Trophoblast cell (in vitro differentiated cells and primary cell): ENCODE measurements around the gene GGTLC2.
A peak's percentile ranks its signal among the peaks of the same experiment; 100 is the strongest.

ENCODE experiments used
- DNase-seq, 2 donors: peaks; one replicate each; pipeline ENCODE4 v3.0.0-alpha.2; 2016
- H2AFZ ChIP-seq: 2 replicates; pipeline ENCODE4 v1.6.1; 2013; ENCODE audit warnings: low read length, moderate library complexity, mild to moderate bottlenecking; ENCODE audit not compliant: insufficient read depth, poor library complexity
- H2AK5ac ChIP-seq: 2 replicates; pipeline ENCODE4 v1.6.1; 2013; ENCODE audit warnings: mild to moderate bottlenecking, low read length
- H2BK120ac ChIP-seq: 2 replicates; pipeline ENCODE4 v1.6.1; 2013; ENCODE audit warnings: low read length, mild to moderate bottlenecking, moderate library complexity; ENCODE audit not compliant: insufficient read depth, poor library complexity
- H2BK12ac ChIP-seq: 2 replicates; pipeline ENCODE4 v1.6.1; 2013; ENCODE audit warnings: mild to moderate bottlenecking, low read length, moderate library complexity
- H2BK5ac ChIP-seq: 2 replicates; pipeline ENCODE4 v1.6.1; 2013; ENCODE audit warnings: low read length, low read depth, moderate library complexity, mild to moderate bottlenecking; ENCODE audit not compliant: poor library complexity
- H3K14ac ChIP-seq: 2 replicates; pipeline ENCODE4 v1.6.1; 2013; ENCODE audit warnings: mild to moderate bottlenecking, low read length
- H3K18ac ChIP-seq: 2 replicates; pipeline ENCODE4 v1.6.1; 2013; ENCODE audit warnings: mild to moderate bottlenecking, low read length
- H3K23ac ChIP-seq: 2 replicates; pipeline ENCODE4 v1.6.1; 2013; ENCODE audit warnings: low read length
- H3K27ac ChIP-seq: 2 replicates; pipeline ENCODE4 v1.5.1; 2013; ENCODE audit warnings: low read depth, mild to moderate bottlenecking, inconsistent platforms, low read length, moderate library complexity
- H3K27me3 ChIP-seq: 2 replicates; pipeline ENCODE4 v1.6.1; 2013; ENCODE audit warnings: inconsistent platforms, mild to moderate bottlenecking, low read length, moderate library complexity; ENCODE audit not compliant: insufficient read depth
- H3K36me3 ChIP-seq, 2 experiments: 1 replicate in 1 of 2; 2 replicates in 1 of 2; pipeline ENCODE4 v1.6.1; 2013; ENCODE audit warnings: low read length in 2 of 2, mild to moderate bottlenecking in 2 of 2, moderate library complexity in 1 of 2; ENCODE audit not compliant: insufficient read depth in 2 of 2, control insufficient read depth in 1 of 2
- H3K4ac ChIP-seq: 2 replicates; pipeline ENCODE4 v1.6.1; 2013; ENCODE audit warnings: low read depth, mild to moderate bottlenecking, low read length, moderate library complexity
- H3K4me1 ChIP-seq, 2 experiments: 1 replicate in 1 of 2; 2 replicates in 1 of 2; pipeline ENCODE4 v1.6.1; 2013; ENCODE audit warnings: low read length in 2 of 2, mild to moderate bottlenecking in 2 of 2, moderate library complexity in 1 of 2; ENCODE audit not compliant: insufficient read depth in 2 of 2, control insufficient read depth in 1 of 2
- H3K4me2 ChIP-seq: 2 replicates; pipeline ENCODE4 v1.6.1; 2013; ENCODE audit warnings: inconsistent platforms, mild to moderate bottlenecking, low read length, moderate library complexity
- H3K4me3 ChIP-seq: 2 replicates; pipeline ENCODE4 v1.5.1; 2013; ENCODE audit warnings: mild to moderate bottlenecking, low read depth, low read length, inconsistent platforms
- H3K79me1 ChIP-seq: one replicate; pipeline ENCODE4 v1.6.1; 2013; ENCODE audit warnings: low read length
- H3K79me2 ChIP-seq: 2 replicates; pipeline ENCODE4 v1.6.1; 2013; ENCODE audit warnings: low read length, mild to moderate bottlenecking; ENCODE audit not compliant: control insufficient read depth, insufficient read depth, poor library complexity
- H3K9ac ChIP-seq: 2 replicates; pipeline ENCODE4 v1.6.1; 2013; ENCODE audit warnings: mild to moderate bottlenecking, low read length
- H3K9me3 ChIP-seq: 2 replicates; pipeline ENCODE4 v1.6.1; 2013; ENCODE audit warnings: low read depth, mild to moderate bottlenecking, control low read depth, inconsistent platforms, low read length; ENCODE audit not compliant: insufficient read depth
- H4K12ac ChIP-seq: 2 replicates; pipeline ENCODE4 v1.6.1; 2013; ENCODE audit warnings: low read depth, mild to moderate bottlenecking, low read length, moderate library complexity
- H4K8ac ChIP-seq: 2 replicates; pipeline ENCODE4 v1.6.1; 2013; ENCODE audit warnings: low read depth, mild to moderate bottlenecking, low read length, moderate library complexity
- H4K91ac ChIP-seq: one replicate; pipeline ENCODE4 v1.6.1; 2013; ENCODE audit warnings: low read depth, mild to moderate bottlenecking, low read length, moderate library complexity
- WGBS: extraction: QIAGEN DNeasy Blood & Tissue Kit; methylation state at CpG from one replicate; pipeline ENCODE4 v1.1.7; 2013; ENCODE audit warnings: missing lambda C conversion rate; ENCODE audit not compliant: insufficient read length, insufficient coverage; ENCODE audit errors: extremely low coverage; 5-methylcytosine and 5-hydroxymethylcytosine counted together

The GGTLC2 gene

DNA sequence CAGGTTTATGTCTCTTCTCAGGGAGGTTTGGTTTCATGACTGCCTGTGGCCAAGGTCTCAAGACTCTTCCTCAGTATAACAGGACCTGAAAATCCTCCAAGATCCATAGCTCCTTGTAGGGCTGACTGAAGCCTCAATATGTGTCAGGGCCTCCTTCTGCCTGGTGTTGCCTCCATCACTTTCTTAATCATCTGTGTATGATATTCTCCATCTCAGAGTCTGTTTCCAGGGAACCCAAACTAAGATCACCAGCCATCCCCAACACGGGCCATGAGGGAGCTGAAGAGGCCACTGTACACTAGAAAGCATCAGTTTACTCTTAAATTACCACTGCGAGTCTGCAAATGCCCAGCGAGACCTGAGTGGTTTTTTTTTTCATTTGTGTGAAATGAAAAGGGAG is 17.7 kb downstream of the GGTLC2 start:
- Histone ChIP-seq H2BK5ac (no peak overlapping the region), H2BK12ac (no peak overlapping the region), H3K18ac (no peak overlapping the region), H3K9me3 (no peaks in the 10 kb centered on the region), H3K4ac (no peak overlapping the region), H2AFZ (no peak overlapping the region), H3K36me3 (no peaks in the 10 kb centered on the region), H3K14ac (no peak overlapping the region), H3K27me3 (no peaks in the 10 kb centered on the region), H3K27ac (no peak overlapping the region), H3K23ac (no peak overlapping the region), H3K79me2 (no peaks in the 10 kb centered on the region), H2AK5ac (no peak overlapping the region), H4K8ac (no peak overlapping the region), H4K12ac (no peak overlapping the region), H4K91ac (no peak overlapping the region), H2BK120ac (no peak overlapping the region), H3K4me1 (no peaks in the 10 kb centered on the region), H3K9ac (no peak overlapping the region), H3K4me2 (no peak overlapping the region), H3K4me3 (no peak overlapping the region), H3K79me1 (no peaks in the 10 kb centered on the region)
- no CpG with 5 or more reads among the region's 3 CpGs for whole genome bisulfite sequencing
- DNase-seq = no peak

DNA sequence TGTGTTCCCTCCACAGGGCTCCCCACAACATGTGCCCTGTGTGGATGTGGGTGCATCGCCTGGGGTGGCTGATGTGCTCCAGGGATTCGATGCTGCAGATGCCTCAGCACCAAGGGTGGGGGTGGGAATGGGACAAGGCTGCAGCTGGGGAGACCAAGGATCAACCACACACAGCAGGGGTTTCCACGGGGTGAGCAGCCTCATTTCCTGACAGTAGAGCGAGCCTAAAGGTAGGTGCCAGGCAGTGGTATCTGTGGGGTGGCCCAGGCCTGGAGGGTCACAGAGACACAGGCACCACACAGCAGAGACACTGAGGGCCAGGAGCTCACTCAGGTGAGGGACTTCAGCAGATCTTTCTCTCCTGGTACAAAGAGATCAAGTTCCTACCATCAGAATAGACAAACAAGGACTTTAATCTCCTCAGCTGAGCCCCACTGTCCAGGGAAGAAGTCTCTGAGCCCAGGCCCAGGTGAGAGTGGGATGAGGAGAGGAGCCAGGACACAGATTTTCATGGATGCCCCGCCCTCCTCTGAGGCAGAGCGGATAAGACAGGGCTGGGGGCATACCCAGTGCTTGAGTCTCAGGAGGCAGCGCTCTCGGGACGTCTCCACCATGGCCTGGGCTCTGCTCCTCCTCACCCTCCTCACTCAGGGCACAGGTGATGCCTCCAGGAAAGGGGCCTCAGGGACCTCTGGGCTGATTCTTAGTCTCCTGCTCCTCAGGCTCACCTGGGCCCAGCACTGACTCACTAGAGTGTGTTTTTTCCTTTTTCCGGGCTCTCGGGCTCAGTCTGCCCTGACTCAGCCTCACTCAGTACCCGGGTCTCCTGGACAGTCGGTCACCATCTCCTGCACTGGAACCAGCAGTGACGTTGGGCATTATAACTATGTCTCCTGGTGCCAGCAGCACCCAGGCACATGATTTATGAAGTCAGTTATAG is 19.7 kb downstream of the GGTLC2 start:
- H3K27me3 ChIP-seq = no peaks in the 10 kb centered on the region
- no peak overlapping the region for H3K9ac ChIP-seq
- no peak overlapping the region for H4K12ac ChIP-seq
- H2BK5ac ChIP-seq = no peak overlapping the region
- H3K14ac ChIP-seq = no peak overlapping the region
- H3K4me2 ChIP-seq = no peak overlapping the region
- H3K4me1 ChIP-seq = no peaks in the 10 kb centered on the region
- peaks cover under 1% of the 10 kb centered on the region for H3K9me3 ChIP-seq
- H3K27ac ChIP-seq = no peak overlapping the region
- no peak for DNase-seq
- H2BK12ac ChIP-seq = no peak overlapping the region
- H3K79me2 ChIP-seq = no peaks in the 10 kb centered on the region
- no peak overlapping the region for H3K4ac ChIP-seq
- H3K18ac ChIP-seq = no peak overlapping the region
- no peak overlapping the region for H2AK5ac ChIP-seq
- H3K4me3 ChIP-seq = no peak overlapping the region
- no peak overlapping the region for H2BK120ac ChIP-seq
- no peak overlapping the region for H3K23ac ChIP-seq
- WGBS = no CpG with 5 or more reads among the region's 14 CpGs
- H4K91ac ChIP-seq = no peak overlapping the region
- no peaks in the 10 kb centered on the region for H3K36me3 ChIP-seq
- H3K79me1 ChIP-seq = no peaks in the 10 kb centered on the region
- no peak overlapping the region for H4K8ac ChIP-seq
- H2AFZ ChIP-seq = no peak overlapping the region

DNA sequence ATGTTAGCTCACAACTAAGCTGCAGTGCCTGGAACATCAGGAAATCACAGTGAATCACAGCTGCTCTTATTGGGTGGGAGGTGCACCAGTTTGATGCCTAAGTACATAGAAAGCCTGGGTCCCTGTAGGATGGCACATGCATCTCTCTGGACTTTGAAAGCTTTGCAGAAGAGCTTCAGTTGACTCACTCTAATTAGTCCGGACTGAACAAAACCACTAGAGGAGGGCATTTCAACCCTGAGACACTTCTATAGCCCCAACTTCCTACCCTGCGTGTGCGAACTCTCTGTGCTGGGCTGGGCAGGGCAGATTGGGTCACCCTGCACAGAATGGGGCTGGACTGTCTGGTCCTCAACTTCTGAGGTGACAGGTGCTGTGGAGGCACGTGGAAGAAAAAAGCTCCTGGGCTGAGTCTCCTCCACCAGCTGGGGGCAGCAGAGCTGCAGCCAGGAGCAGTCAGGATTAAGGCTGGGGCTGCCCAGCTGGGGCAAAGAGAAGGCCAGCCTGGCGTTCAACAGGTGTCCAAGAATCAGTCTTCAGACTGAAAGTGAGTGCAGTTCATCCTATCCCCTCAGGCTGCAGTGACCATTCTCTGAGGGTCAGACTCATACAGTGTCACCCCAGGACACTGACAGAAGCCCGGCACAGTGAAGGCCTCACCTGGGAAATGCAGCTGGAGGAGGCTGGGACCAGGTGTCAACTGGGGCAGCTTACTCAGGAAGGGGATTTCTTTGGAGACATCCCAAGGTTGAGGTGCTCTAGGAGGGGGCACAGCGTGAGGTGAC is 22.1 kb downstream of the GGTLC2 start:
- Histone ChIP-seq H3K18ac (no peak overlapping the region), H3K36me3 (no peaks in the 10 kb centered on the region), H3K27me3 (no peaks in the 10 kb centered on the region), H3K14ac (no peak overlapping the region), H3K79me1 (no peaks in the 10 kb centered on the region), H2BK120ac (no peak overlapping the region), H3K23ac (no peak overlapping the region), H2AK5ac (no peak overlapping the region), H3K4me3 (no peak overlapping the region), H3K4ac (no peak overlapping the region), H3K4me2 (no peak overlapping the region), H2BK12ac (no peak overlapping the region), H3K4me1 (no peaks in the 10 kb centered on the region), H2AFZ (no peak overlapping the region), H3K9me3 (peaks cover 2% of the 10 kb centered on the region), H2BK5ac (no peak overlapping the region), H4K8ac (no peak overlapping the region), H4K12ac (no peak overlapping the region), H3K9ac (no peak overlapping the region), H3K79me2 (no peaks in the 10 kb centered on the region), H4K91ac (no peak overlapping the region), H3K27ac (no peak overlapping the region)
- peak in 1 of 2 donors; percentile 39 for DNase-seq
- WGBS = no CpG with 5 or more reads among the region's 7 CpGs

DNA sequence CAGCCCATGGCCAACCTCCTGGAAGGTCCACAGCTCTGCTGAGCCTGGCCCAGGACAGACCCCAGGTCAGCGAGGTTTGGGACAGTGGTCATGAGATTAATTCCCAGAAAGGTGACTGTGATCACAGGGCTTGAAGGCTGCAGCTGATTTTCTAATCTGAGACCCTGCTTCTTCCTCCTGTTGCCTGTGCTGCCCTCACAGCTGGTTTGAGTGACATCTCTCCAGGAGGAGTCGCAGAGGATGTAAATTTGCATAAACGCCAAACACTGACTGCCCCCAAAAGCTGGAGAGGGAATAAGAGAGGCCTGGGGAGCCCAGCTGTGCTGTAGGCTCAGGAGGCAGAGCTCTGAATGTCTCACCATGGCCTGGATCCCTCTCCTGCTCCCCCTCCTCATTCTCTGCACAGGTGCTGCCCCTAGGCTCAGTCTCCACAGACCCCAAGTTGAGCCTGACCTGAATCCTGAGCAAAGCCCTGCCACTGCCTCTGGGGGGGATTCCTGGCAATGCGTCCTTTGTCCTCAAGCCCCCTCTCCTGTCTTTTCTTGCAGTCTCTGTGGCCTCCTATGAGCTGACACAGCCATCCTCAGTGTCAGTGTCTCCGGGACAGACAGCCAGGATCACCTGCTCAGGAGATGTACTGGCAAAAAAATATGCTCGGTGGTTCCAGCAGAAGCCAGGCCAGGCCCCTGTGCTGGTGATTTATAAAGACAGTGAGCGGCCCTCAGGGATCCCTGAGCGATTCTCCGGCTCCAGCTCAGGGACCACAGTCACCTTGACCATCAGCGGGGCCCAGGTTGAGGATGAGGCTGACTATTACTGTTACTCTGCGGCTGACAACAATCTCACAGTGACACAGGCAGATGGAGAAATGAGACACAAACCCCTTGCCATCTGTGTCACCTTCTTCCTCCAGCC is 23.8 kb downstream of the GGTLC2 start:
- H3K79me2 ChIP-seq = no peaks in the 10 kb centered on the region
- H2BK120ac ChIP-seq = no peak overlapping the region
- H4K8ac ChIP-seq = no peak overlapping the region
- H3K9ac ChIP-seq = no peak overlapping the region
- no peak overlapping the region for H2AK5ac ChIP-seq
- H3K4me2 ChIP-seq = no peak overlapping the region
- no peak overlapping the region for H3K14ac ChIP-seq
- H4K12ac ChIP-seq = no peak overlapping the region
- H3K4me3 ChIP-seq = no peak overlapping the region
- H2BK5ac ChIP-seq = no peak overlapping the region
- no peak overlapping the region for H3K18ac ChIP-seq
- no peaks in the 10 kb centered on the region for H3K36me3 ChIP-seq
- no peak overlapping the region for H3K23ac ChIP-seq
- H3K27ac ChIP-seq = no peak overlapping the region
- no peak overlapping the region for H3K4ac ChIP-seq
- H4K91ac ChIP-seq = no peak overlapping the region
- no peak for DNase-seq
- H3K9me3 ChIP-seq = peaks cover 2% of the 10 kb centered on the region
- no peaks in the 10 kb centered on the region for H3K79me1 ChIP-seq
- no peak overlapping the region for H2BK12ac ChIP-seq
- no peaks in the 10 kb centered on the region for H3K27me3 ChIP-seq
- no peak overlapping the region for H2AFZ ChIP-seq
- H3K4me1 ChIP-seq = no peaks in the 10 kb centered on the region
- WGBS = no CpG with 5 or more reads among the region's 11 CpGs
